ENCODE results near the gene SARS2.
"Not testable (repeated sequence)": the region's sequence is repeated elsewhere in the genome, so short reads cannot be mapped to it uniquely, and the experiment has no call there.

The SARS2 gene

DNA sequence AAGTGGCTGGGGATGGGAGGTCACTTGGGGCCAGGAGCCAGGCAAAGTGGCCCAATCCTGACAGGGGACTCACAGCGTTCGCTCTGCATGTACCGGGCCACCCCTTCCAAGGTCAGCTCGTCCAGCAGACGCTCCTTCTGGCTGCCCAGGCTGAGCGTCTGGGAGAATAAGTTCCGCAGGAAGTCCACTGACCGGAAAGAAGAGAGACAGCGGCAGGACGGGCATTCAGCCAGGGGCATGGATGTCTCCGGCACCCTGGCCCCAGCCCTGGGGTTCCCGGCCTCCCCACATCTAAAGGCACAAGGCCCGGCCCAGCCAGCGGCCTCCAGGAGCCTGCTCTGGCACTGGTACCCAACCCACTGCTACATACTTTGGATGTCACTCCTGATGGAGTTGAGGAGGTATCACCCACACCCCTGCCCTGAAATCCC, 37.2 kb downstream of the SARS2 start:
- no peak for DNase-seq

DNA sequence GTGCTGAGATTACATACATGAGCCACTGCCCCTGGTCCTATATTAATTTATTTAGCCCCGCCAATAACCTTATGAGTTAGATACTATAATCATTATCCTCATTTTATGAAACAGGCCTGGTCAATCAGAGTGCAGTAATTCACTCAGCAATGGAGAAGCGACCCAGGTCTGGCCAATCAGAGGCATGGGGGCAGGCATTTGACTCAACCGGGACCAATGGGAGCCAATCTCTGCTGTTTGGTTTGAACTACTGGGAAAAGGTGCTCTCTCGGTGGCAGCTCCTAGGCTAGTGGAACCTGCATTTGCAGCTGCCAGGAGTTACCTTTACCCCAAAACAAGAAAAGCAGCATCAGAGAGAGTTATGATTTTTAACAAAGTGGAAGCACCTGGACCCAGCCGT, 37.7 kb downstream of the SARS2 start:
- no peak for DNase-seq

DNA sequence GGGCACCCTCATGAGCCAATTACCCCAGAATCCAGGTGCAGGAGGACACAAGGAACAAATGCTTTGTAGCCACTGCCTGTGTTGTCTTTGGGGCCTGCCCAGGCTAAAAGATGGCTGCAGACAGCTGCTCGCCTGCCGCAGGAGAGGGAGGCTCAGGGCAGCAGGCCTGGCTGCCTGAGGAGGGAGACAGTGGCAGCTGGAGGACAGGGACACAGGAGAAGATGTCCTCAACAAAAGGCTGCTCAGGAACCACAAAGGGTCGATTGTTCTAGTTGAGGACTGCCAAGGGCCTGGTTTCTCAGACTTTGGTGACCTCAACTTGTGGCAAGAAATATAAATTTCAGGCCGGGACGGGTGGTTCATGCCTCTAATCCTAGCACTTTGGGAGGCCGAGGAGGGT, 38.8 kb downstream of the SARS2 start:
- DNase-seq = peak in 41 of 56 donors; percentile 10 to 76 (median 45)

DNA sequence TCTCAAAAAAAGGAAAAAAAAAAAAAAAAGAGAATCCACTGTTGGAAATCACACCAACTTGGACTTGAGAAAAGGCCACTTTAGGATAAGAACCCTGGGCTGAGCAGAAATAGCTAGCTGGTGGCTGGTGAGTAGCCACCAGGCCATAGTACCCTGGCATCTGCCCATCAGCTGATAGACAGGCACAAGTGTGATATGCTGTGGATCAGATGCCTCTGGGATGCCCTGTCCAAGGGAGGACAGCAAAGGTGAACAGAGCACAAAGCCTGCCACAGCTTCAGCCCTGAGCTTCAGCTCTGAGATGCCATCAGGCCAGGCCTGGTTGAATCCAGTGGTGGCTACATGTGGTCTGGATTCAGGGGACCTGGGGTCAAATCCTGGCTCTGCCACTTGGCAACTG, 39.9 kb downstream of the SARS2 start:
- DNase-seq = no peak

DNA sequence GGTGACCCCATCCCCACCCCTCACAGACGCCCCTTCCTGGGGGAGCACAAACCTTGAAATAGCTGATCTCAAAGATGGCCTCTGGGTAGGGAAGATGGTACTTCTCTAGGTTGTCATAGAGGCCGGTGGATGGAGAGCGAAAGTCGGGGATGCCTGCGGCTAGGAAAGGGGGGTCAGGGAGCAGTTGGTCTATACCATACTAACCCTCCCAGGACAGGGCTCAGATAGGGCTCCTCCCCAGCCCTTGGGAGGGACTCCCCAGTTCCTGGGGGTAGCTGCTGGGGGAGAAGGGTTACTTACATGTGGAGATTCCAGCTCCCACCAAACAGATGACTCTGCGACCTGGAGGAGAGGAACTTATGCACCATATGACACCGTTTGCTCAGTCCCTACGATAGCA, 40.8 kb downstream of the SARS2 start:
- DNase-seq = no peak

DNA sequence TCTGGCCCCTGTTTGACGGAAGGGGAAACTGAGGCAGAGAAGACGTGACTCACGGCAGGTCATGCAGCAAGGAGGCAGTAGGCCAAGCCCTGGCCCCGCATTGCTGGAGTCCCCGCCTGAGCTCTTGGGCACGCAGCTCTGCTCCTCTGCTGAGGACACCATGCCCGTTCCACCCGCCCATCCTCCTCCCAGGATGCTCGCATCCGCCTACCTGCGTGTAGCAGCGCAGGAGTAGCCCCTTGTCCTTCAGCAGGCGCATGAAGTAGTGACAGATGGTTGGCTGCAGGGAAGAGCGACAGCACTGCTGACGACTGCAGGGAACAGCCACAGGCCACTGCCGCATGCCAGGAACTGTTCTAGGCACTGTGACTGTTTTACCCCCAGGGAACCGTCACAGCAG, 41.7 kb downstream of the SARS2 start:
- DNase-seq = no peak

DNA sequence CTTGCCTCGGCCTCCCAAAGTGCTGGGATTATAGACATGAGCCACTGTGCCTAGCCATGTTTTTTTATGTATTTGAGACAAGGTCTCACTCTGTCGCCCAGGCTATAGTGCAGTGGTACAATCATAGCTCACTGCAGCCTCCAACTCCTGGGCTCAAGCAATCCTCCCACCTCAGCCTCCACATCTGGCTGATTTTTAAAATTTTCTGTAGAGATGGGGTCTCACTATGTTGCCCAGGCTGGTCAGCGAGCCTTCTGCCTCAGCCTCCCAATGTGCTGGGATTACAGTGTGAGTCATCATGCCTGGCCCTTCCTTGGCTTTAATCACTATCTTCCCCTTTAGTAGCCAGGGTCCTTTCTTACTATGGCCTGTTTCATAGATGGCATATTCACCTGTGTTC, 45.9 kb downstream of the SARS2 start:
- not testable (repeated sequence) for DNase-seq

DNA sequence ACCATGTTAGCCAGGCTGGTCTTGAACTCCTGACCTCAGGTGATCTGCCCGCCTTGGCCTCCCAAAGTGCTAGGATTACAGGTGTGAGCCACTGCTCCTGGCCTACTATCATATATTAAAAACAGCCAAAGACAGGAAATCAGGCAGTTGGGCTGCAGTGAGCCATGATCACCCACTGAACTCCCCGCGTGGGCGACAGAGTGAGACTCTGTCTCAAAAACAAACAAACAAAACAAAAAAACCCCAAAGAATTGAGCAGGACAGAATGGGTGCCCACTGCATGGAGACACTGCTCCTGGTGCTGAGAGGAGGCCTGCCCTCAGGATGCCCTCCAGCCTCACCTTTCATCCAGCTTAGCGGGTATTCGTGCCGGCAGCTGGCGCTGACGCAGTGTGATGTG, 47.3 kb downstream of the SARS2 start:
- DNase-seq = no peak

DNA sequence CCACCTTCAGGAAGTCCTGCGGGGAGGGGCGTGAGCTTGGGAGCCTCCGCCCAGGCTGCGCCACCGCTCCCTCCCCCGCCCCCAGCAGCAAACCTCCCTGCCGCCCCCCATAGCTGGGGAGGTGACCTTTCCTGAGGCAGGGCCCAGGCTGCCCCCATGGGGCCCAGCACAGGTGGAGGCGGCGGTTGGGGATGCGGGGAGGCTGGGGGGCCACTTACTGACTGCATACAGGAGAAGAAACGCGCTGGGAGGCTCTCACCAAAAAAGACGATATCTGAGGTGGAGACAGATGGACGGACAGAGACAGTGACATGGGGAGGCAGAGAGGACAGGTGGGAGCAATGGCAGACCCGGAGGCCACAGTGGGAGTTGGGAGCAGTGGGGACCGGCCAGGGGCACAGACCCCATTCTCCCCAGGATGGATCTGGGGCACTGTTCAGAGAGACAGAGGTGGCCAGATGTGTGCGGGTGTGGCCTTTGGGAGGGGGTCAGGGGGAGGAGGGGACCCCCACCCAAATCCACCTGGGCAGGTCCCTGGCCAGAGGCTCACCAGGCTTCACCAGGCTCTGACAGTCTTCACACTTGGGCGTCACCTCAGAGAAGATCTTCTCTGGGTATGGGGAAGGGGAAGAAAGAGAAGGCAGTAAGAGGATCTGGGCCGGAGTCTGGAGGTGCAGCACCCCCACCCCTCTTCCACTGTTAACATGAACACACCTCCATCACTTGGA, 49.5 kb downstream of the SARS2 start:
- DNase-seq = no peak

DNA sequence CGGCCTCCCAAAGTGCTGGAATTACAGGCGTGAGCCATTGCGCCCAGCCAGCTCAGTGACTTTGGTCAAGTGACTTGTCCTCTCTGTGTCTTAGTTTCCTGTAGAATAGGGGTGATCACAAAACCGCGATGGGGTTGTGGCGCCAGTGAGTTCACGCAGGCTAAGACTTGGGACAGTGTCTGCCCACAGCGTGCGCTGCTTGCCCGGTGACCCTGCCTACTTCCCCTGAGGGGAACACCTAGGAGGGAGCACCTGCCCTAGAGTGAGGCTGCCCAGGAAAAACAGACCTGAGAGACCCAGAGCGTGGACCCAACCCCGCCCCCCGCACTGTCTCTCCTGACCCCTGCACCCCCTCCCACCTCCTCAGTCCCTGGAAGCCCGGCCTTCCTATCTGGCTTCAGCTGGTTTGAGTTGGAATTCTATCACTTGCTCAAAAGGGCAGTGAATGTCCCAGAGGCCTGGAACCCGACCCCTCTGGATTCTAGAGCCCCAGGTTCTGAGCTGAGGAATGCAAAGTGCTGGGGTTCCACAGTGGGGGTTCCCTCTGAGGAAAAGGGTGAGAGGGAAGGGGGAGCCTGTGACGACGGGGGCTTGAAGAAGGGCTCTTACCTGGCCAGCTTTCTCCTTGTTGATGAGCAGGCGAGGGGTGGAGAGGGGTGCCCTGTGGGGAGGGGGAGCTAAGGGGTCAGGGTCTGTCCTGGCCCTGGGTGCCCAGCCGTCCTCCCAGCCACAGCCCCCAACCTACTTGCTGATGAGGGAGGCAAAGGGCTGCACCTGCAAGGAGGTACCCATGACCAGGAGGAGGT, 50.3 kb downstream of the SARS2 start:
- no peak for DNase-seq

DNA sequence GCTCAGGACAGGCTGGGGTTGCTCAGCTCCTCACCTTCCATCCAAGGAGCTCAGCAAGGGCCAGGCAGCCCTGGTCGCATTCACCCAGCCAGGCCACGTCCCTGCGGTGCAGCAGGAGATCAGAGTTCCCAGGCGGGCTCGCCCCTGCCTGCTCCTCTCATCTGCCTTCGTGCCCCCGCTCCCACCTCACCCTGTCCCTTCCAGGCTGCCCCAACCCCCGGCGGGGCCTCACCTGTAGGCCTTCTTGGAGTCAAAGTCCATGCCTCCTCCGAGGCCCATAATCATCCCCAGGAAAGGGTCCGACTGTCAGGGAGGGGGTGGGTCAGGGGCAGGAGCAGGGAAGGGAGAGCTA, 51.2 kb downstream of the SARS2 start:
- no peak for DNase-seq

DNA sequence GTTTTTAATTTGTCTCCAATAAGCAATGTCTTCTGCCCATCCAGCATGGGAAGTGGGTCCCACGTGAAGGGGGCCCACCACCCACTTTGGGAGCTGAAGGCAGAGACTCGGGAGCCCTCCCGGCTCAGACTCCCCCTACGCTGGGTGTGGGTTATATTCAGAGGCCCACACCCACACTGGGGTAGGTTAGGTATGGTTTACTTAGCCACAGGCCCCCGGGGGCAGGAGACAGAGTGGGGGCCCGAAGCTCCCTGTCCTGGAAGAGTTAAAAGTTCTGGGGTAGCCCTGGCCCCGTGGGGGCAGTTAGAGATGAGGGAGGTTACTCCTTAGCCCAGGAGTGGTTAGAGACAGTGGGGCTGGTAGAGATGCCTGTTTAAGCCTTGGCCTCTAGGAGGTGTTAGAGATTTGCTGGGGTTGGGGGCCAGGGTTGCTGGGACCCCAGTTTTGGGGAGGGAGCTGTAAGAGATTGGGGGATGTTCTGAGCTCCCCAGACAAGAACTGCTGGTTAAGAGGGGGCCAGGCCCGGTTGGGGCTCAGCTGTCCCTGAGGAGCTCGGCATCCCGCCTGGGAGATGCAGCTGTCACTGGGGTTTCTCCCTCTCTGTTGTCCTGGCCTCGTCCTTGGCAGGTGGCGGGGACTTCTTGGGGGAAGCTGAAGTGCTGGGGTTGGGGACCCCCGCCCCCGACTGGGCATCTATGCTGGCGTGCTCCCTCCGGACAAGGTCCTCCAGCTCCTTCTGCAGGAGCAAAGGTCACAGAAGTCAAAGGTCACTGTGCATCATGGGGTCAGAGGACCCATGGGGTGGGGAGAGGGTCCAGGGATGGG, 51.8 kb downstream of the SARS2 start:
- DNase-seq = no peak

DNA sequence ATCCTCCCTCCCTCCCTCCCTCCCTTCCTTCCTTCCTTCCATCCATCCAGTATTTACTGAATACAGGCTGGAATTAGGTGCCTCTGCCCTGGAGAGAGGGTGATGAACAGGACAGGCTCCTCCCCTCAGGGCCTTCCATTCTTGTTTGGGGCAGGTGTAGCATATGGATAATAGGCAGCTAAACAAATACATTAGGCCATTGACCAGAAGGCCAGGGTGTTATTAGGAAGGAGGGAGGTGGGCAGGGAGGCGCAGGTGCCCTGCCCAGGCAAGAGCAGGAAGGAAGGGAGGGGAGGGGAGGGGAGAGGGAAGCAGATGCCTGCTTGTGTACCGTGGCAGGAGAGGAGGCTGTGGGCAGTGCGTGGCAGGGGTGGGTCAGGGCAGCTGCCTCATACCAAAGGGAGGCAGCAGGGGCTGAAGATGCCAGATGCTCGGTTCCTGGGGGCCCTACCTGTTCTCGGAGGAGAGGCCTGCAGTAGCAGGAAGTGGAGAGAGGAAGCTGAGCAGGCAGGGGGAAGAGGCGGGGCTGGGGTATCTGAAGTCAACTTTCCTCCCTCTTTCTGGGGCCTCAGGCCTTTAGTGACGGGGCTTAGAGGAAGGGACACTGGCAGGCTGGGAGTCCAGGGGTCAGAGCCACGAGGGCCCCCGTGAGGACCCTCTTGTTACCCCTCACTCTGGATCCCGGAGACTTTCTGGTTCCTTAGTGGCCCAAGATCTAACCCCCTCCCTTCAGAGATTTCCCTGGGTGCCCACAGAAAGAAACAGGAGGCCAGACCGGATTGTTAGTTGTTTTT, 52.6 kb downstream of the SARS2 start, which contains the start of gene RINL:
RINL (minus strand) TSS at position 495 of the 794 bp plus-strand sequence. CDS start 1,533 bp downstream, outside the sequence.
- peak in 1 of 56 donors; percentile 14 for DNase-seq

DNA sequence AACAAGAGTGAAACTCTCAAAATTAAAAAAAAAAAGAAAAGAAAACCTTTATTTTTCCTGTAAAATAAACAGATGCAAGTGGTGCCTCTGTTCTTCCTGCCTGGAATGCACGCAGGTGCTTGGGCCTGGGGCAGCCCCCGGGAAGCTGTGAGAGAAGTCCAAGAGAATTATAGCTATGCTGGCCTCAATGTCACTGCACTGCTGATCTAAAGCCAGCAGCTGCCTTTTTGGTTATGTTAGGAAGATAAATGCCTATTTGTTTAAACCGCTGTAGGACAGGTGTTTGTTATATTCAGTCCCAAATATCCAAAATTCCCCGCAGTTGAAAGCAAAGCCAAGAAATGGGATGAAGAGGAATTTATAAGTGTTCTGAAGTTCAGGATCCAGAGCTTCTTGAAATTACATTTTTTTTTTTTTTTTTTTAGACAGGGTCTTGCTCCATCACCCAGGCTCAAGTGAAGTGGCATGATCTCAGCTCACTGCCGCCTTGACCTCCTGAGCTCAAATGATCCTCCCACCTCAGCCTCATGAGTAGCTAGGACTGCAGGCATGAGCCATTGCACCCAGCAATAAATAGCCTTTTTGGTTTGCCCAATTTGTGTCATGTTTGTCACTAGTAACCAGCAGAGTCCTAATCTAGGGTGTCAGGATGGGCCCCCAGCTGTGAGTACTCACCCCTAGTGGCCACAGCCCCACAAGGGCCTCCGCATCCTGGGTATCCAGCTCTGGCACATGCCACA, 54.7 kb downstream of the SARS2 start:
- DNase-seq = no peak

DNA sequence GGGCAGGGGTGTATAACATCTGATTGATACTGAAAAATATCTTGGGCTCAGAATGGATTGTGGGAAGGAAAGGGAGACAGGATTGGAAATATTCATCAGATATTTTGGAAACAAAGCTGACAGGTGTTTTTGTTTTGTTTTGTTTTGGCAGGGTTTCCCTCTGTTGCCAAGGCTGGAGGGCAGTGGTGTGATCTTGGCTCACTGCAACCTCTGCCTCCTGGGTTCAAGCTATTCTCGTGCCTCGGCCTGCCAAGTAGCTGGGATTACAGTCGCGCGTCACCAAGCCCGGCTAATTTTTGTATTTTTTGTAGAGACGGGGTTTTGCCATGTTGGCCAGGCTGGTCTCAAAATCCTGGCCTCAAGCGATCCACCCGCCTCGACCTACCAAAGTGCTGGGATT, 57.2 kb downstream of the SARS2 start:
- not testable (repeated sequence) for DNase-seq

DNA sequence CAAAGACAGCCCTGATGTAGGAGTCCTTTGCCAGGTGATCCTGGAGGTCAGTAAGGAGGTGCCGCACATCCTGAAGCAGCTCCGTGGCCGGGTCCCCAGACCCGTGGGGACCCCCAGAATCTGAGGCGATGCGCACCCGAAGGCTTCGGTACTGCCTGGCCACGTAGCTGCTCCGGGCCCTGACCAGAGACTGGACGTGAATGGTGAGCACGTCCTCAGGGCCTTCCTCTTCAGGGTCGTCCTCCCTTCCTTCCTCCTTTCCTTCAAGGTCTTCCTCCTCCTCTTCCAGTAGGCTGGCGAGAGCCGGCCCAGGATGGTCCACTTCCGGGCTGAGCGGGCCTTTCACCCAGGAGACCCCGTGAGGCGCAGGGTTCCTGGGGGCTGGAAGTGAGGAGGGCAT, 60.0 kb downstream of the SARS2 start:
- DNase-seq = no peak

DNA sequence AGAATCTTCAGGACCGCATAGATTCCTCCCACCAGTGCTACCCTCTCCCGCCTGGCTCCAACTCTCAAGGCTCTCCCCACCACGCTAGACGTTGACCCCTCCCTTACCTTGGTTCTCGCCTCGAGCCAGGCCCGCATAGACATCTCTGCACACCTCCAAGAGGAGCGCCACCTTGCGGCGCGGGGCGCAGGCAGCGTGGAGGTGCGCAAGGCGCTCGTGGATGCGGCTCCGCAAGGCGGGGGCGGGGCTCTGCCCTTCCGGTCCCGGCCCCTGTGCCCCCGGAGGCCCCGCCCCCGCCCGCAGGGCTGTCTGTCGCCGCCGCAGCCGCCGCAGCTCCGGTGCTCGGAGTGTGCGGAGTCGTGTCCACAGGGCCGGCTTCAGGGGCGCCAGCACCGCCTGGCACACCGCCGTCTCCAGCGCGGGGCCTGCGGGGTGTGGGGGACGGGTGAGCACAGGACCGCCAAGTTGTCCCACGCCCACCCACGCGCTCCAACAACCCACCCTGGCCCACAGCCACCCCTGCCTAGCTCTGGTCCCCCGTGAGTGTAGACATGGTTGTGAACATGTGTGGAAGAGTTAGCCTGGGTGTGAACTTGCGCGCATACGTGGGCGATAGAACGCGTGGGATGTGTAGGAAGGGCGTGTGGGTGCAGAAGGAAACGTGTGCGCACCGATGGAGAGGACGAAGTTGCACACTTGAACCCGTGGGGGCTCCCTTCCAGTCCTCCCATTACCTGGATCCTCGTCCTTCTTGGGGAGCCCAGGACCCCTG, 60.5 kb downstream of the SARS2 start:
- DNase-seq = peak in 52 of 56 donors; percentile 10 to 85 (median 54)

DNA sequence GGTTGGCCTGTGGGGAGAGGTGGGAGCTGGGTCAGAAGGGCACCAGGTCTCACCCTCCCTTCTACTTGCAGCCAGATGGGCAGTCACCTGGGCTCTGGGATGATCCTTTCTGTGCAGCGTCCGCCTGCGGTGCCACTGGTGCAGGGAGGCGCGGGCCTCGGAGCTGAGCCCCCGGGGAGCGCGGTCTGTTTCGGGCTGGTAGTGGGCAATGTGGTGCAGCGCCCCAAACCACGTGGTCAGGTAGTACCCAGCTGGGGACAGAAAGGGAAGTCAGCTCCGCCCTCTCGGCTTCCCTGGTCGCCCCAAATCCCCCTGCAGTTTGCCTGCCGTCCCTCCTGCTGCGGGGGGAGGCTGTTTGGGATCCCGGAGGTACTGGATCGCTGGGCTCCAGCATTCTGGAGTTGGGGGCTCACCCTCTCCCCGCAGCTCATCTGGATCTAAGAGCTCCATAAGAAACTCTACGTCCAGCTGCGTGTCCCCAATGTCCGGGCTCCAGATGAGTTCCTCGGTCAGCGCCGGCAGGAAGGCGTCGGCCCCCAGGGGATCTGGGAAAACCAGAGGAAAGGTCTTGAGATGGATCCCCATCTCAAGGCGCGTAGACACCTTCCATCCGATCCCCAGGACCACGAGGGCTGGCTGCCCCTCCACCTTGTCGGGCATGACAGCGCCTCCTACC, 61.3 kb downstream of the SARS2 start:
- peak in 5 of 56 donors; percentile 6 to 29 (median 20) for DNase-seq

DNA sequence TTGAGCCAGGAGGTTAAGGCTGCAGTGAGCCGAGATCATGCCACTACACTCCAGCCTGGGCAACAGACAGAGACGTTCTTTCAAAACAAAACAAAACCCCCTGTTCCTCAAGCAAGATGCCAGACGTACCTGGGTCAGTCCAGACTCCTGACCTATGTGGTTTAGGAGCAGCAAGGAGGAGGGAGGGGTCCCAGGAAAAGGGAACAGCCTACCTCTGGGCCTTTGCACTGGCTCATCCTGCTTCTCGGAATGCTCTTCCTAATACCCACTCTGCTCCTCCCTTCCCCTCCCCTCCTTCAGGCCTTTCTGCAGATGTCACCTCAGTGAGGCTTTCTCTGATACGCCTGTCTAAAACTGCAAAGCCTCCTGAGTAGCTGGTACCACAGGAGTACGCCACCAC, 62.0 kb downstream of the SARS2 start:
- DNase-seq = no peak
